OCI-LY1 (cell line): Measurements from ENCODE around the gene HMG20A.

Experiments
- H2AFZ ChIP-seq: fragments of 200-600 bp; sonication (generic), shearing (Covaris generic); 2 replicates; pipeline ENCODE4 v1.6.0; 2014; ENCODE audit warnings: antibody characterized with exemption, mild to moderate bottlenecking, low read length
- H3F3A ChIP-seq: fragments of 200-600 bp; sonication (generic), shearing (Covaris generic); 2 replicates; pipeline ENCODE4 v1.6.0; 2014; ENCODE audit warnings: mild to moderate bottlenecking, antibody characterized with exemption, low read length, moderate library complexity; ENCODE audit not compliant: insufficient read depth
- H3K27ac ChIP-seq: fragments of 200-600 bp; sonication (generic); 2 replicates; pipeline ENCODE4 v1.5.1; 2014; ENCODE audit warnings: low read length, mixed run types, mild to moderate bottlenecking, low read depth; ENCODE audit not compliant: poor library complexity, severe bottlenecking
- H3K27me3 ChIP-seq: fragments of 200-600 bp; sonication (generic); 2 replicates; pipeline ENCODE4 v1.6.0; 2014; ENCODE audit warnings: antibody characterized with exemption, mild to moderate bottlenecking, low read length, moderate library complexity; ENCODE audit not compliant: insufficient read depth
- H3K36me3 ChIP-seq: fragments of 200-600 bp; sonication (generic); 2 replicates; pipeline ENCODE4 v1.6.1; 2014; ENCODE audit warnings: mild to moderate bottlenecking, antibody characterized with exemption, low read length, moderate library complexity, mixed read lengths; ENCODE audit not compliant: insufficient read depth
- H3K4me1 ChIP-seq: fragments of 200-600 bp; sonication (generic); 2 replicates; pipeline ENCODE4 v1.5.1; 2014; ENCODE audit warnings: mild to moderate bottlenecking, low read length, moderate library complexity; ENCODE audit not compliant: insufficient read depth, severe bottlenecking
- H3K4me2 ChIP-seq: fragments of 200-600 bp; sonication (generic), shearing (Covaris generic); 2 replicates; pipeline ENCODE4 v1.6.1; 2014; ENCODE audit warnings: low read length
- H3K4me3 ChIP-seq: fragments of 200-600 bp; sonication (generic); 2 replicates; pipeline ENCODE4 v1.5.1; 2014; ENCODE audit warnings: low read length, low read depth, mild to moderate bottlenecking, mixed read lengths; ENCODE audit not compliant: poor library complexity, severe bottlenecking
- H3K79me2 ChIP-seq: fragments of 200-600 bp; shearing (Covaris generic); 2 replicates; pipeline ENCODE4 v1.6.1; 2016; ENCODE audit warnings: mixed run types, low read length, mixed read lengths; ENCODE audit not compliant: insufficient read depth
- H3K9ac ChIP-seq: fragments of 200-600 bp; sonication (generic), shearing (Covaris generic); 2 replicates; pipeline ENCODE4 v1.6.1; 2014; ENCODE audit warnings: mild to moderate bottlenecking, low read length, mixed read lengths
- H3K9me2 ChIP-seq: fragments of 200-600 bp; sonication (generic), shearing (Covaris generic); 2 replicates; pipeline ENCODE4 v1.6.1; 2014; ENCODE audit warnings: low read depth, mild to moderate bottlenecking, low read length, mixed read lengths
- H3K9me3 ChIP-seq: fragments of 200-600 bp; shearing (Covaris generic); 2 replicates; pipeline ENCODE4 v1.6.1; 2014; ENCODE audit warnings: low read length, mixed read lengths
- H4K20me1 ChIP-seq: fragments of 200-600 bp; sonication (generic), shearing (Covaris generic); 2 replicates; pipeline ENCODE4 v1.6.0; 2016; ENCODE audit warnings: mild to moderate bottlenecking, low read length; ENCODE audit not compliant: insufficient read depth
- CTCF ChIP-seq: fragments of 200-600 bp; sonication (generic), shearing (Covaris generic); IDR thresholded peaks from 2 replicates; pipeline ENCODE4 v1.5.1; 2017; ENCODE audit warnings: mild to moderate bottlenecking, antibody characterized with exemption, low read length, moderate library complexity, mixed read lengths
- EZH2 ChIP-seq: fragments of 200-600 bp; sonication (generic), shearing (Covaris generic); IDR thresholded peaks from 2 replicates; pipeline ENCODE4 v1.8.0; 2017; ENCODE audit warnings: borderline replicate concordance, mixed run types, mild to moderate bottlenecking, antibody characterized with exemption, low read length, moderate library complexity, mixed read lengths

HMG20A gene

GRCh38 chr15:77479015-77479414, 58.3 kb downstream of the HMG20A start:
- H3K9ac ChIP-seq, result no peak overlapping the region
- no peak overlapping the region for H3K27ac ChIP-seq
- no peak overlapping the region for H2AFZ ChIP-seq
- no peaks in the 10 kb centered on the region for H4K20me1 ChIP-seq
- no peaks in the 10 kb centered on the region for H3K4me1 ChIP-seq
- H3K79me2 ChIP-seq, result no peaks in the 10 kb centered on the region
- no peak overlapping the region for H3K4me3 ChIP-seq
- H3K4me2 ChIP-seq, result no peak overlapping the region
- no peaks in the 10 kb centered on the region for H3F3A ChIP-seq
- no peaks in the 10 kb centered on the region for H3K9me2 ChIP-seq
- no peaks in the 10 kb centered on the region for H3K9me3 ChIP-seq
- no peaks in the 10 kb centered on the region for H3K27me3 ChIP-seq
- TF ChIP-seq CTCF (no peak), EZH2 (no peak)
- peaks cover 84% of the 10 kb centered on the region; the same call in 1 of the 2 replicates for H3K36me3 ChIP-seq

DNA sequence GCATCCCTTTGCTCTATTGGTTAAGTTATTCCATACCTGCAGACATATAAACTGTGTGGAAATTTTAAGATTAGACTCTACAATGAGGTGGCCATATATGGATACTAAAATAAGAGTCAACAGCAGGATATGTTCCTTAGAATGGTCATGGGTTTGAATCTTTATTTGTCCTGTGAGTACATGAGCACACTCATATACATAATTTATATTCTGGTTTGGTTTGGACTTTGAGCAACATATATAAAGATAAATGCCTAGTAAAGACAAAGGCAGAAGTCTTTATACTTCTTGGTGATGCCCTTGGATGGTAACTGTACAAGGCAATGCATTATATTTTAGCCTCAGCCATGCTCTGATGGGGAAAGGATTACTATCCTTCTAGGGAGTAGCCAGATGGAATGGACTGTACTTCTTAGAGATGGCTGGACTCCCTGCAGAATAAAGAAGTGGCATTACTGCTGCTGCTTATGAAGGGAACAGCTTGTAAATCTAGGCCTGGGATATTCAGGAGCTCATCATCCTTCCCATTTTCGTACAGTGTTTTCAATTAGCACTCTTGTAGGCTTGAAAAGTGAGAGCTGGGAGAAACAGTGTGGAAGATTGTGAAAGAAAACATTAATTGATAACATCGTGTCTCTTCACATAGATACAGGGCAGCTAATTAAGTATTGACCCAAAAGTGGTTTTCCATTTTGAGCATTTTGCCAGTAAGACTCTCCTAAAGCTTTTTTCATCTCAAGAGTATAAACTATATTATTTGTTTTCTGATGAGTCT, 60.4 kb downstream of the HMG20A start:
- H2AFZ ChIP-seq, result no peak overlapping the region
- no peak overlapping the region for H3K9ac ChIP-seq
- H3K79me2 ChIP-seq, result no peaks in the 10 kb centered on the region
- no peaks in the 10 kb centered on the region for H3F3A ChIP-seq
- no peak overlapping the region for H3K4me3 ChIP-seq
- no peaks in the 10 kb centered on the region for H3K4me1 ChIP-seq
- no peaks in the 10 kb centered on the region for H4K20me1 ChIP-seq
- TF ChIP-seq EZH2, result no peak
- no peak for TF ChIP-seq CTCF
- H3K9me3 ChIP-seq, result no peaks in the 10 kb centered on the region
- no peaks in the 10 kb centered on the region for H3K27me3 ChIP-seq
- no peak overlapping the region for H3K4me2 ChIP-seq
- H3K36me3 ChIP-seq, result peaks cover 80% of the 10 kb centered on the region; the same call in 1 of the 2 replicates
- H3K27ac ChIP-seq, result no peak overlapping the region
- no peaks in the 10 kb centered on the region for H3K9me2 ChIP-seq

GRCh38 chr15:77481670-77482069, 61.0 kb downstream of the HMG20A start:
- Histone ChIP-seq H3F3A (no peaks in the 10 kb centered on the region), H3K4me1 (no peaks in the 10 kb centered on the region), H3K4me2 (no peak overlapping the region), H2AFZ (no peak overlapping the region), H3K4me3 (no peak overlapping the region), H4K20me1 (no peaks in the 10 kb centered on the region), H3K27ac (no peak overlapping the region), H3K9me3 (no peaks in the 10 kb centered on the region), H3K9me2 (no peaks in the 10 kb centered on the region), H3K9ac (no peak overlapping the region), H3K27me3 (no peaks in the 10 kb centered on the region), H3K79me2 (no peaks in the 10 kb centered on the region), H3K36me3 (peaks cover 78% of the 10 kb centered on the region; the same call in 1 of the 2 replicates)
- TF ChIP-seq EZH2 (no peak), CTCF (no peak)
